GM12892 (cell line): ENCODE data around the gene DNAJB6.

Experiments
- POLR2A ChIP-seq: IDR thresholded peaks from 2 replicates; pipeline ENCODE4 v1.6.1; 2011; ENCODE audit warnings: low read depth, low read length, control low read depth
- POLR2AphosphoS5 ChIP-seq: IDR thresholded peaks from 2 replicates; pipeline ENCODE4 v1.6.1; 2011; ENCODE audit warnings: low read depth, low read length, control low read depth
- TAF1 ChIP-seq: IDR thresholded peaks from 2 replicates; pipeline ENCODE4 v1.6.1; 2011; ENCODE audit warnings: low read depth, mild to moderate bottlenecking, control low read depth, low read length, borderline replicate concordance

DNA sequence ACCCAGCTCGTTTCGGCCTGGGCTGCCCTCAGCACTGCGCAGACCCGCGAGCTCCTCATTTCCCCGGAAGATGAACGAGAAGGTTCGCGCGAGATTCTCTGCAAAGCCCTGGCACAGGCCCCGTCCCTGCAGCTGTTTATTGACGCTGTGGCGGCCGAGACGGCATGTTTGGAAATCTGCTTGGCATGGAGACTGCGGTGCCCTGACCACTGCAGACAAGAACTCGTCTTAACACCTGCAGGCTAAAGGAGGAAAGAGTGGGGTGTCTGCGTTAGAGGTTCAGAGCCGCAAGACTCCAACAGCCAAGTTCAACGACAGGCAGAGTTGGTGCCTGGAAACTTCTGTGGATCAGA lies 125.6 kb downstream of the DNAJB6 start:
- TF ChIP-seq POLR2AphosphoS5: no peak
- TF ChIP-seq POLR2A: no peak
- no peak for TF ChIP-seq TAF1
